IgD-negative memory B cell (primary cell): ENCODE measurements around the gene EXOC3L1. TPM values are rescaled to one million over a fixed set of nuclear protein-coding genes. Genes with fewer than 3 reads are reported as not detected.

Experiments
- H3K27ac Mint-ChIP-seq, 3 donors: one replicate each; pipeline ENCODE4 v1.8.0; 2020 to 2022; ENCODE audit warnings: mild to moderate bottlenecking in 3 of 3, mixed read lengths in 3 of 3, moderate library complexity in 1 of 3
- H3K27me3 Mint-ChIP-seq: one replicate; pipeline ENCODE4 v1.8.0; 2021; ENCODE audit warnings: mixed read lengths
- H3K36me3 Mint-ChIP-seq: one replicate; pipeline ENCODE4 v1.8.0; 2020; ENCODE audit warnings: mild to moderate bottlenecking, mixed read lengths
- H3K4me1 Mint-ChIP-seq, 3 donors: one replicate each; pipeline ENCODE4 v1.8.0; 2020 to 2022; ENCODE audit warnings: mixed read lengths in 3 of 3, mild to moderate bottlenecking in 1 of 3
- H3K4me3 Mint-ChIP-seq, 4 donors: one replicate each; pipeline ENCODE4 v1.8.0; 2020 to 2022; ENCODE audit warnings: mild to moderate bottlenecking in 4 of 4, mixed read lengths in 4 of 4, moderate library complexity in 3 of 4
- H3K9me3 Mint-ChIP-seq, 3 donors: one replicate each; pipeline ENCODE4 v1.8.0; 2020 to 2021; ENCODE audit warnings: mixed read lengths in 3 of 3, mild to moderate bottlenecking in 1 of 3
- polyA plus RNA-seq: library from polyadenylated mRNA; unstranded; fragments of 300-500 nt; fragmentation: Illumina TruSeq; gene quantifications from one replicate; pipeline ENCODE4 v1.2.3, GENCODE V29; 2021

EXOC3L1 gene, protein sequence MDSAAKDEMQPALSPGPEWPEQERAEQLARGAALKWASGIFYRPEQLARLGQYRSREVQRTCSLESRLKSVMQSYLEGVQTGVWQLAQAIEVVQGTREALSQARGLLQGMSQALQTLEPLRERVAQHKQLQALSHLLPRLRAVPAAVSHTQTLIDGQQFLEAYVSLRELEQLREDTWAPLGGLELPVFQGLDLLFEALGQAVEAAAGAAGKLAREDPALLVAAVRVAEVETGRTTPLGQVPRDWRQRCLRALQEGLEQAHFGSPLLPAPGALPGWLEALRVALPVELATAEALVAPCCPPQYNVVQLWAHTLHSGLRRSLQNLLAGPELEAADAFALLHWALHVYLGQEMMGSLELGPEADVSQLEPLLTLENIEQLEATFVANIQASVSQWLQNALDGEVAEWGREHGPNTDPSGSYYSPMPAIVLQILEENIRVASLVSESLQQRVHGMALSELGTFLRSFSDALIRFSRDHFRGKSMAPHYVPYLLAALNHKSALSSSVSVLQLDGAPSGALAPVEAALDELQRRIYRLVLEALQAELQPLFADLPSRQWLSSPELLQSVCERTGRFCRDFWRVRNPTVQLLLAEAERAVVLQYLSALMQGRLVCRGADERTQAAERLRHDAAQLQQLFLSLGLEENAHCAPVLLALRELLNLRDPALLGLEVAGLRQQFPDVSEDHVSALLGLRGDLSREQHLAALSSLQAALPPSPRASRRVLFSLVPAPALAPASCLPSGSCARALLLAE
- polyA plus RNA-seq: not detected

- H3K4me3 Mint-ChIP-seq: peak within 1 kb of the TSS in 1 of 4 donors; percentile 77
- no peaks in the 10 kb centered on the region for H3K36me3 Mint-ChIP-seq
These were observed at the start of gene EXOC3L1 for GRCh38 chr16:67190041-67190440. Gene EXOC3L1, minus strand, starts transcription at chr16:67190136. Its CDS starts 460 bp downstream, at chr16:67189676.

GRCh38 chr16:67238806-67239470 is 49.0 kb upstream of the EXOC3L1 start:
- Mint-ChIP-seq H3K36me3 (peaks cover 4% of the 10 kb centered on the region), H3K4me1 (peaks cover under 1 to 3% (median 2%) of the 10 kb centered on the region in 3 donors), H3K4me3 (peak overlapping the region in 1 of 4 donors; percentile 11), H3K9me3 (no peaks in the 10 kb centered on the region), H3K27me3 (no peaks in the 10 kb centered on the region), H3K27ac (peak overlapping the region in 1 of 3 donors; percentile 64)

More at GRCh38 chr16:67190041-67190440, at the start of gene EXOC3L1:
- Mint-ChIP-seq H3K9me3 (no peaks in the 10 kb centered on the region), H3K27me3 (peaks cover 8% of the 10 kb centered on the region), H3K4me1 (peaks cover 19 to 25% (median 20%) of the 10 kb centered on the region in 3 donors), H3K27ac (no peak within 1 kb of the TSS)

DNA sequence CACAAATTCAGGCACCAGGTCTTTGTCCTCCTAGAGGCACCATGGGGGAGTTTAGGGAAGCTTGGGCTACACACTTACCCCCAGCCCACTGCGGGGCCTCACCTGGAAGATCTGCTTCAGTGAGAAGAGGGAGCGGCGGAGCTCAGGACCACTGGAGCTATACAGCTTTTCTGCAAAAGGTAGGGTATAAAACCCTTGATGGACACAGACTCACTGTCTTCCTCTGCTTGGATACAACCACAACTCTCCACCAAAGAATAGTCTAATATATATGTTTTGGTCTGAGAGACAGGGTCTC is 48.3 kb upstream of the EXOC3L1 start:
- peaks cover 4% of the 10 kb centered on the region for H3K36me3 Mint-ChIP-seq
- H3K4me3 Mint-ChIP-seq: peak overlapping the region in 1 of 4 donors; percentile 11
- peaks cover 0 to 3% (median 2%) of the 10 kb centered on the region in 3 donors for H3K4me1 Mint-ChIP-seq
- no peak overlapping the region for H3K27ac Mint-ChIP-seq
- no peaks in the 10 kb centered on the region for H3K27me3 Mint-ChIP-seq
- no peaks in the 10 kb centered on the region for H3K9me3 Mint-ChIP-seq

DNA sequence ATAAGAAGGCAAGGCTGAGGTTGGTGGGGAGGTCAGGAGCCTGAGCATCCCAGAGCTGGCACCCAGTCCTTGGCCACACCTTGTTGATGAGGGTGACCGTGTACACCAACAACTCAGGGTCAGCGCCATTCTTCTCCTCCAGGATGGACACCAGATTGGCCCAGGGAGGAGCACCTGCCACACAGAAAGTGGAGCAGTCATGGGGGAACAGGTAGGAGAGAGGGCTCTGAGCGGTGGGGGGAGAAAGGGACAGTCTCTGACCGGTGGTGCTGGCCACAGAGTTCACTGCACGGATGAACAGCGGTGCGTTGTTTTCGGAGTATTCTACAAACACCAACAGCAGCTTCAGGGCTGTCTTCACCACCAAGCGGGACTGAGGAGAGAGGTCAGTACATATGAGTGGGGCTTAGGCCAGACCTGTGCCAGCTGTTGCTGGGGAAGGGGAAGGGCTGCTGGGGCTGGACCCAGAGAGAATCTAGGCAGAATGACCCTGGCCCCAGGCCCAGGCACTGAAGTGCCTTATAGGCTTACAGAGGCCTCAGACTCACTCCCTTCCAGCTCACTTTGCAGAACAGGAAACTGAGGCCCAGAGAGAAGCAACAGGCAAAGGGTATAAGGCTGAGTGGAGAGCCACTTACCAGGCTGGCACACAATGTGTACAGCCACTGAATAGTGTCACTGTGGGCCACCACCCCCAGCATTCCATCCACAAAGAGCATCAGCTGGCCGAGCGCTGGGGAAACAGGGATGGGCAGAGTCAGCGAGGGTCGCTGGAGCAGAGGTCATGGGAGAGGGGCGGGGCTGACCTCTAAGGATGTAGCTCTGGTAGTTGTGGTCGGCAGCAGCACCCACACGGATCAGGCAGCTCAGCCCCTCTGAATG is 47.7 kb upstream of the EXOC3L1 start:
- Mint-ChIP-seq H3K4me3 (no peak overlapping the region), H3K9me3 (no peaks in the 10 kb centered on the region), H3K27ac (peak overlapping the region in 1 of 3 donors; percentile 35), H3K27me3 (no peaks in the 10 kb centered on the region), H3K36me3 (peaks cover 4% of the 10 kb centered on the region), H3K4me1 (peaks cover 0 to 3% (median 2%) of the 10 kb centered on the region in 3 donors)

DNA sequence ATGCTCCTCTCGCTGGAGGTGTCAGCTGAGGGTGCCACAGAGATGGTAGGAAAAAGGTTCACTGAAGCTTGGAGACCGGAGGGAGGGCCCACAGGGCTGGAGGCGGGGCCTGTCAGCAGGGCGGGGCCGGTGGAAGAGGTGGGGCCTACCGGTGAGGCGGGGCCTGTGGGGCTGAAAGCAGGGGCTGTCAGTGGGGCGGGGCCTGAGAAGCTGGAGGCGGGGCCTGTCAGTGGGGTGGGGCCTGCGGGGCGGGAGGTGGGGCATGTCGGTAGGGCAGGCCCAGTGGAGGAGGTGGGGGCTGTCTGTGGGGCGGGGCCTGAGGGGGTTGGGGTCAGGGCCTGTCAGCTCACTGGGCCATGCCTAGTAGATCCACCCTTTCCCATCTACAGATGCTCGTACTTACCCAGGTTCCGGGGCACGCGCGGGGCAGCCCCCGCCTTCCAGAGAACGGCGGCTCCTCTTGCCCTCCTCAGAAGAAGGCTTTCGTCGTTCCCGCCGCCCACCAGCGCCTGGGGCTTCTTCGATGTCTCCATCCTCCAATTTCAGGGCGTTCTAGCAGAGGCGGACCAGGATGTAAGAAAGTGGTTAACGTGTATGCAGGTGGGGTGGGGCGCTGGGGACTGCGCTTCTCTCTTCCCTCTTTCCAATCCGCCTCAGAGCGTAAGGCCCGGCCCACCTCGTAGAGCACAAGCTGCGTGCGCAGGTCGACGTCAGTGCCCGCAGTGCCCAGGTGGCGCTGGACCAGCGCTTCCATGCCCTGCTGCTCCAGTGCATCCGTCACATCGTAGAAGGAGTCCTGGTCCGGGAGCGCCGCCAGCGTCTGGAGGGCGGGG is 46.8 kb upstream of the EXOC3L1 start:
- Mint-ChIP-seq H3K36me3 (peaks cover 4% of the 10 kb centered on the region), H3K4me3 (no peak overlapping the region), H3K27me3 (no peaks in the 10 kb centered on the region), H3K9me3 (no peaks in the 10 kb centered on the region), H3K4me1 (peaks cover 0 to 3% (median 0%) of the 10 kb centered on the region in 3 donors), H3K27ac (peak overlapping the region in 1 of 3 donors; percentile 89)

GRCh38 chr16:67235816-67236562 is 46.1 kb upstream of the EXOC3L1 start:
- Mint-ChIP-seq H3K36me3 (peaks cover 4% of the 10 kb centered on the region), H3K4me1 (no peaks in the 10 kb centered on the region), H3K4me3 (peak overlapping the region in 1 of 4 donors; percentile 68), H3K27ac (peak overlapping the region in 1 of 3 donors; percentile 89), H3K9me3 (no peaks in the 10 kb centered on the region), H3K27me3 (no peaks in the 10 kb centered on the region)

GRCh38 chr16:67234180-67234597 is 44.3 kb upstream of the EXOC3L1 start:
- H3K4me3 Mint-ChIP-seq: no peak overlapping the region
- H3K4me1 Mint-ChIP-seq: no peaks in the 10 kb centered on the region
- no peaks in the 10 kb centered on the region for H3K9me3 Mint-ChIP-seq
- peaks cover 6% of the 10 kb centered on the region for H3K36me3 Mint-ChIP-seq
- no peak overlapping the region for H3K27ac Mint-ChIP-seq
- H3K27me3 Mint-ChIP-seq: no peaks in the 10 kb centered on the region

DNA sequence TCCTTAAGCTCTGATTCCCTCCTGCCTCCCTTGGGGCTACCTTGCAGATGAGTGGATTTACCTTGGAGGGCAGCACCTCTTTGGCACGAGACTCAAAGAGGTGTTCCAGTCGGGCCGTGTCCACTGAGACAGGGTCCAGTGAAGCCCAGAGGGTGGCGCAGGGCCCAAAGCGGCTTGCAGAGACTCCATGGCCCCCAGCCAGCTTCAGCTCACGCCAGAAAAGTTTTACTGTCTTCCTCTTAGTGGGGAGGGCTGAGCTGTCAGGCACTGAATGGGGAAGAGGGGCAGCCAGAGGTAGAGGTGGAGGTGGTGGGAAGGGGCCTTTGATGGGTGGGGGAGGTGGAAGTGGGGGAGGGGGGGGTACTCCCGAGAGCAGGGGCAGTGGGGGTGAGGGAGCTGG is 43.7 kb upstream of the EXOC3L1 start:
- Mint-ChIP-seq H3K27me3 (no peaks in the 10 kb centered on the region), H3K9me3 (no peaks in the 10 kb centered on the region), H3K36me3 (peaks cover 6% of the 10 kb centered on the region), H3K4me1 (no peaks in the 10 kb centered on the region), H3K27ac (peak overlapping the region in 1 of 3 donors; percentile 51), H3K4me3 (no peak overlapping the region)

DNA sequence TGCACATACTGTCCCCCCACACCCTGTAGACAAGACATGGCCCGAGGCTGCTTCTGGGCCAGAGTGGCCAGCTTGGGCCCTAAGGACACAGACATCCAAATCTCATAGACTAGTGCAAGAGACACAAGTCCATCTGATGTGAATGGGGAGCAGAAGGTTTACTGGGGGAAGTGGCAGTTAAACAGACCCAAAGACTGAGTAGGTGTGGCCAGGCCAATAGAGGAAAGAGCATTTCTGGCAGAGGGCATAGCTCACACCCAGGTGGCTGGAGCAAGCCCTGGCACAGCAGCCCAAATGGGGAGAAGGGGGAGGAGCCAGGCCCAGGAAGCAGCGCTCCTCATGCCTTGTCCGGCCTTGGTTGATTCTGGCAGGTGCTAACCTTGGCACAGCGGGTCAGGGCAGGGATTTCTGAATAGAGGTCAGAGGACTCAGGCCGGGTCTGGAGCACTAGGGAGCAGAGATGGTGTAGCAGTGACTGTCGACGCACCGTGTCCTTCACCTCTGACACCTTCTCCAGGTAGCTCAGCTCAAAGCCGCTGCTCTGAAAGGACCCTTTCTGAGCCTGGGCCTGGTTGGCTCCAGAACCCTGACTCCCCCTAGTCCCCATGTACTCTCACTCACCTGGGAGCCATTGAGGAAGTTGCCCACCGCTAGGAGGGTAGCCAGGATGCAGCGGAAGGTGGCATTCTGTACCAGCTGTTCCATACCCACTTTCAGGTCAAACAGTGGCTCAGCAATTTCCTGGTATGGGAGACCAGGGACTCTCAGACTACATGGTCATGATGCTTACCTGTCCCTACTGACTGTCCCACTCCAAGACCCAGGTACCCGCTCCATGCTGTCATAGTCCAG is 41.1 kb upstream of the EXOC3L1 start:
- peaks cover 5 to 14% (median 9%) of the 10 kb centered on the region in 3 donors for H3K4me1 Mint-ChIP-seq
- H3K27me3 Mint-ChIP-seq: no peaks in the 10 kb centered on the region
- H3K9me3 Mint-ChIP-seq: no peaks in the 10 kb centered on the region
- peak overlapping the region in 1 of 3 donors; percentile 30 for H3K27ac Mint-ChIP-seq
- H3K36me3 Mint-ChIP-seq: peaks cover 5% of the 10 kb centered on the region
- H3K4me3 Mint-ChIP-seq: no peak overlapping the region

DNA sequence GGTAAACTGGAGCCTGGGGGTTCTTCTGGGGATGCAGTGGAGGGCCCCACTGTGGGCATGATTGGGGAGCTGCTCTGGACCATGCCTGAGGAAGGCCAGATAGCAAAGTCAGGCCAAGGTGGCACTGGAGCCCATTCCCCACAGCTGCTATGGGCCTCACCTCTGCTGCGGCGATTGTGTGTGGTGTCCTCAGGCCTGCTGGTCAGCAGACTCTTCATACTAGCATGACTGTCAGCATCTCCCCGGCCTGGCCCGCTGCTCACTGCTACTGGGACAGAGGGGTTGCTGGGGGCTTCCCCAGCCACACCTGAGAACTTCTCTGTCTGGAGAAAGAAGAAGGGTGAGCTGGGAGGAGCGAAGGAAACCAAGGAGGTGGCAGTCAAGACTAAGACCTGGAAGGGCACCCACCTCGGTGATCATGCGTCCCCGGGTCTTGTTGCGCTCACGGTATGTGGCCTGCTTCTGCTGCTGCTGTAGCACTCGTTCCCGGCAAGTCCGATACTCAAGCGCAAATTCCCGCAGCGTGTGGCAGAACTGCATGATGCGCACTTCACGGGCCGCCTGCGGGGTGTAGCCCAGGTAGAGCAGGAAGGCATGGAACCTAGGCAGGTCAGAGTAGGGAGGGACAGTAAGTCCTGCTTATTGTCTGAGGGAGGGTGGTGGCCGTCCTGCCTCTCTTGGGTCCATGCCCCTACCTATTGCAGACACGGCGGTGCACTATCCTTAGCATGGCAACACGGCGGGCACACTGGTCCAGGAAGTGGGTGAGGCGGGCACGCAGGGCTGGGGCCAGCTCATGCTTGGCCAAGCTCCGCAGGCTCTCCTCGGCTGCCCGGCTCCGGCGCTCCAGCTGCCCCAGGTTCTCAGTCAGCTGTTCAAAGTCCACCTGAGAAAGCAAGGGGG is 40.2 kb upstream of the EXOC3L1 start:
- Mint-ChIP-seq H3K27me3 (no peaks in the 10 kb centered on the region), H3K9me3 (no peaks in the 10 kb centered on the region), H3K27ac (peak overlapping the region in 1 of 3 donors; percentile 30), H3K4me3 (peak overlapping the region in 2 of 4 donors; percentile 13 to 96), H3K4me1 (peaks cover 5 to 16% (median 13%) of the 10 kb centered on the region in 3 donors), H3K36me3 (peaks cover 6% of the 10 kb centered on the region)

DNA sequence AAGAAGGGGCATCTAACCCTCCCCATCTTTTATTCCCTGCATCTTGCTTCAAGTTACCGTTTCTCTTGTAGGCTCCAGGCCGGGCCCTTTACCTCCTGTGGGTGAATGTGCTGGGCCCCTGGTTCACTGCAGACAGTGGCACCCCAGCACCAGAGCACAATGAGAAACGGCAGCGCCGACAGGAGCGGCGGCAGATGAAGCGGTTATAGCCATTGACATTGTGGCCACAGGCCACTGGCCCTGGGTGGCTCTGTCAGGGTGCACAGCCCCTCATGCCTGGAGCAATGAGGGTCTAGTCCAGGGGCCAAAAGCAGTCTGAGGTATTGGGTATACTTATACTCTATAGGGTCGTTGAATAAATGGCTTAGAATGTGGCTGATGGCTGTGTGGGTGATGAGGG is 39.0 kb upstream of the EXOC3L1 start:
- peak overlapping the region in 1 of 3 donors; percentile 41 for H3K27ac Mint-ChIP-seq

More for the DNA sequence above, 39.0 kb upstream of the EXOC3L1 start:
- Mint-ChIP-seq H3K27me3 (no peaks in the 10 kb centered on the region), H3K9me3 (no peaks in the 10 kb centered on the region), H3K4me1 (peaks cover 5 to 16% (median 13%) of the 10 kb centered on the region in 3 donors), H3K36me3 (peaks cover 6% of the 10 kb centered on the region), H3K4me3 (peak overlapping the region; percentile 21 to 96 (median 52))
